NCI-H226 (cell line): Measurements from ENCODE around the gene TENM4.

Experiments
- DNase-seq: peaks from one replicate; pipeline ENCODE4 v3.0.0-alpha.2; 2015

TENM4 gene

DNA sequence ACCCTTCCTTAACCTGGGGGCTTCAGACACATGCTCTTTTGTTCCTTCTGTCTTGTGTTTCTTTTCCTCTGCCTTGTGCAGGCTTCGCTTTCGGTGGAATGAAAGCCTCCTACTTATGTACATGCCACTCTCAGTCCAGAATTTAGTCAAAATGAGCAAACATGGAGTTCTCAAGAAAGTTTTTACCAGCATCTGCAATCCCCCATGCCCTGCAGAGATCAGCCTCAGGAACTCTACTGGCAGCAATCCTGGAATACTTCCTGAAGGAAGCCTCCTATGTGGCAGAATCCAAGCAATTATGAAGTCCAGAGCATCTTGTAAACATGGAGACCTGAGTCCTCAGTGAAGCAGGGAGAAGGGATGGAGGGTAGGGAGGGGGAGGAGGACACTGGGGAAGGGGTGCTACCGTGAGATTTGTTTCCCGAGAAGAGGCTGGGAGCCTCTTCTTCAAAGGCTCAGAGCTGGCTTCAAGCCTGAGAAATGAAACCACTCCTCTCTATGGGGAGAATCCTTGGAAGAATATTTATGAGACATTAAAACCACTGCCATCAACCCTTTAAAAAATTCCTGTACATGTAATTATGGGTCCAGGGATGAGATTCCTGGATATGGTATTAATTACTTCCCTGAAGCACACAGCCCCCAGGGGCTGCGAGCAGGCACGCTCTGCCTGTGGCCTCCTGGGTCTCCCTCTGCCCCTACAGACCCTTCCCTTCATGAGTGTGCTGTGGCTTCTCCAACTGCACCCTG lies 58.4 kb downstream of the TENM4 start:
- DNase-seq = no peak

DNA sequence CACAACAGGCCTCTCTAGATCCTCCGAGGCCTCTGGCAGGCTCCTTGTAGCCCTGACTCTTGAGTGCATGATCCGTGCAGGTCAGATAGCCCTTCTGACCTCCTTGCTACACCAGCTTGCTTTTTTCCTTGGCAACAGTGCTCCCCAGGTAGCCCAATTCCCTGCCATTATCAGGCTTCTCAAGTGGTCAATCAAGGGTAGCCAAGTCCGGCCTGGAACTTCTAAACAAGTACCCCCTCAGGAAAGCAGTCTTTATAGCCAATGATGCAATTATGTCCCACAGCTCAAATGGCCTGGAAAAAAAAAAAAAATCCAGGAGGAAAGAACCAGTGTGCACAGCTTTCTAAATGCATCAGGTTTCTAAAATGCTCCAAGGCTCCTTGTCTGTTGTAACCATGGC lies 59.8 kb downstream of the TENM4 start:
- no peak for DNase-seq

DNA sequence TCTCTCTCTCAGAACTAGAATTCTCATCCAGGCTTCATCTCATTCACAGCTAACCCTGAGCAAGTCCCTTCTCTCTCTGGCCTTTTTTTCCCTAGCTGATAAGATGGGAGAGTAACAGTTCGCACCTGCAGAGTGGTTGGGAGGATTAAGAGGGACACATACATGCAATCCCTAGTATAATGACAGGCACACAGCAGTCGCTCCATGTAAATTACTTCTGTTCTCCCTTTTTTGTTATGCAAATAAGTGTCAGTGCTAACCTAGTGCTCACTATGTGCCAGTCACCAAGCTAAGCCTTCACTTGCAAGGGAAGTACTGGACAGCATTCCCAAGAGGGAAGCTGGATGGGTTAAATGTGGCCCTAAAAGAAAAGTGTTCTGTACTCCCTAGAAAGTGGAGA lies 63.4 kb downstream of the TENM4 start:
- DNase-seq = no peak

DNA sequence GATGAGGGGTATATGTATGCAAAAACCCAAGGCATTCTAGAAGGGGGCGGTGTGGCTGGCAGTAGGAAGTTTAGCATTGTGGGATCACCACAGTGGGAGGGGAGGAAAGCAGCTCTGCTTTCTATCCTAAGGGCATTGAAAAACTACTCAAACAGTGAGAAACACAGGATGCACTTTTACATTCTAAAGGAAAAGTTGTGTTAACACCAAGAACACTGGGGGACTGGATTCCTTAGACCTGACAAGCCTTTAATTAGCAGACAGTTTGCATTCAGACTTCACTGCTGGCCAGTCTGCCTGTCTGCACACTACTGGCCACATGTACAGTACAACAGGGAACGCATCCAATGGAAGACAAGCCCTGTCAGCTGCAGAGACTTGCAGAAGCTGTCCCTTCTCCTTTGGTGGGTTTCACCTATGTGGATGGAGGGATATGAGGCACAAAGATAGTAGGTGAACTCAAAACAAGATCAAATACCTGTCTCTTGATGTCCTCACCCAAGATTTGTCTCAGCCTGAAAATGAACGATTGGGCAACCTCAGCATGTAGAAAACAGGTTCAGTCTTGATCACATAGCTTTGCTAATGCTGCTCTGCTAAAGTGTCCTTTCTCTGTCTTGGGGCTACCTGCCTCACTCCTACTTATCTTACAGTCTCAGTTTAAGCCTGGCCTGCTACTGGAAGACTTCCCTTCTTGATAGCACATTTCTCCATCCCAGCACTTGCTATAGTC lies 64.8 kb downstream of the TENM4 start:
- no peak for DNase-seq

DNA sequence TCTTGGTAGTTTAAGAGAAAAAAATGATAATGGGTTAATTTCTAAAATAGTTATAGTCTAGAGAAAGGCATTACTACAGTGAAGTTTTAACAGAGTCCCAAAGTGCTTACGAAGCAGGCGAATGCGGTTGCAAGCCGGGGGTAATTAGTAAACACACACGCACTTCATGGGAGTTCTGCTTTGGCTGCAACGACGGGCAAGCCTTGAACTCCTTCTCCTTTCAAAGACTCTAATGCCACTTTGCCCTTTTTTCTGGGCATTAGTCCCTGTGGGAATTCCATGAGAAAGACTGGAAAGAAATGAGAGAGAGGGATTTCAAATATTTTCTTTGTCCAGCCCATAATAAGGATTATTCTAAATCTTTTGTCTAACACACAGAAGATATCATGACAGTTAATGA lies 66.1 kb downstream of the TENM4 start:
- DNase-seq = no peak

DNA sequence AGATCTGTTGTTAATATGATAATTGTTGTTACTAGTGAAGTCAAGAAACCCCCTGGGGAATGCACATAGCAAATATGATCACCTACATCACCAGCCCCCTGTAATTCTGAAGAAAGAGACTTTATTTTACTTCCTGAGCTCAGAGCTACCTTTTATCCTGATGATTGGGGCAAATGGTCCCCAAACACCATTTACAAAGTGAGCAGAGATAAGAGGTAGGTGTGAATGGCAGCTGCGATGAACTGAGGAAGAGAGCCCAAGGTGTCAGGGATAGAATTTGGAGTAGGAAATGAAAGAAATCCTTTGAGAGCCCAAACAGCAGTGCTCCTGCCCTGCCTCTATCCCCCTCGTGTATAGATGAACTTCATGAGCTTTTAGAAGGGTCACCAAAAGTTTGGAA lies 69.1 kb downstream of the TENM4 start:
- DNase-seq = no peak

DNA sequence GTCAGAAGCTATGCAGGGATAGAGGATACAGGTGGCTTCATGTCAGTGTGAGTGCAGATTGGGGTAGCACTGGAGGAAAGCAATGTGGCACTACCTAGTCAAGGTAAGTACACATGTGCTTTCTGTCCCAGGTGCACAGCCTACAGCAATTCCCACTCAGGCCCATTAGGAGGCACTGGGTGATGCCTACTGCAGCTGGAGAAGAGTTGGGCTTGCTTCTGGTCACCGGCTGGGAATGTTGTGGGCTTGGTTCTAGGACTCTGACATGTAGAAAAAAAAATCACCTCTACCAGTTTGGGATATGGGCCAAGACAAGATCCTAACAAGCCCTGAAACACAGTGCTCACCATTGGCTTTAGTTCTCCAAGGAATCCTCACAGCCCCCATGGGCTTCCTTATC lies 69.7 kb downstream of the TENM4 start:
- DNase-seq = no peak

DNA sequence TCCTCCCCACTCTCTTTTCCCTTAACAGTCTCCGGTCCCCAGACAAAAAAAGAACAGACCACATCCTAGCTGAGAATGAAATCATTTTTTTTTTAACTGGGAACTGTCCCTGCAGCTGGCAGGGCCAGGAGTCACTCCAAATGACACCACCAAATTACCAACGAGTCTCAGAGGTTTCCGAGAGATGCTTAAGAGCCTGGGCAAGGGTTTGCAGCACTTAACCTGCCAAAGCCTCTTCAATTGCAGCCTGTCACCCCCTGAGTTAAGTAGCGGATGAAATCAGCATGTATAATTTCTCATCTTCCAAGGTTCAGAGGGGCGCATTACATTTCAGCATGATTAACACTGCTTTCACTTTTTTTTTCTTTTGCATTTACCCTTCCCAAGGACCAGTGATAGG lies 71.8 kb downstream of the TENM4 start:
- DNase-seq = no peak

DNA sequence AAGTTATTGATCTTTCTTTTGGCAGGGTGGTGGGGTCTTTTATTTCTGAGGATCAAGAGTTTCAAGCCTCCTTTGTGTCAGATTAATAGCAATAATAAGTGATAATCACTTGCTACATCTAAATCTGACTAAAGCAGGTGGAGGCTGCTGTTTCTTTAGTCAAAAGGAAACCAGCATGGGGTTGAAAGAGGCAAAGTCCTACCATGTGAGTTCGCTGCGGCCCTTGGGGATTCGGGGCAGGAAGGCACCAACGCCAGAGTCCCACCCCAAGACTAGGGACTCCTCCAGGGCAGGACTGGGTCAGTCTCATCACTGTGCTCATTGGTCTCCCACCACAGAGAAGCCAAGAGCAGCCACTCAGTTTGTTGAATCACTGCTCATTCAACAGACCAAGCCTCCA lies 73.0 kb downstream of the TENM4 start:
- DNase-seq = no peak

DNA sequence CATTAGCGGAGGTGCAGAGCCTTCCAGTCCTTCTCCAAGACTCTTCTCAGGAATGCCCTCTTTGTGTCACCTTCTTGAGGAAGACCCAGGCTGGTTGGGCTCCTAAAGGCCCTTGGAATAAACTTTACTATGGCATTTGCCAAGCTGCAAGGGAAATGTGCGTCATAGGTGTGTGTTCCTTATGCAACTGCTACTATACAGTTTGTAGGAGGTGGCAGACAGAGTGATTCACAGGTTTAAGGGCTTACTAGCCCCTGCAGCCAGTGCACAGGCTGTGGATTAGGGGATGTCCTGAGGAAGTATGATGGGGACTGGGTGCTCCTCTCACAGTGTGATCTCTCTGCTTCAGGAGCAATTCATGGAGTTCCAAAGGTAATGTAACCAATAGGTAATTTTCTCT lies 74.6 kb downstream of the TENM4 start:
- no peak for DNase-seq

DNA sequence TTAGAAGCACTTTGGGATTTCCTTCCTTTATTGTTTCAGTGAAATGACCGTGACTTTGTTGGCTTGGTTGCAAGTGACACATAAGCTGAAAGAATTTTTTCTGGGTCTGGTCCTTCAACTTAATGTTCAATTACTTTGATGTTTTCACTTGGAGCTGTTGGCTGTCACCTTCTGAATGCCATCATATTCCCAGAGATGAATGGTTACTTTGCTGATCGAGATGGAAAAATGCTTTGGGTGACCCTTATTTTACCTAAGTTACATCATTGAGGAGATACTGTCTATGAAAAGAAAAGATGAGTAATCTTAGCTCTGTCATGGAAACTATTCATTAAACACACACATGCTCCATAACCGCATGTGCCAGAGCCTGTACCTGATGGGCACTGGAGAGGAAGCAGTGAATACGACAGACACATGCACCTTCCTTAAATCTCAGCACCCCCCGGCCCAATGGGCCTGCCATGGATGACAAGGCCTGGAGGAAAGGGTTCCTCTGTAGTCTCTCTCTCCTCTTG lies 76.9 kb downstream of the TENM4 start:
- no peak for DNase-seq

DNA sequence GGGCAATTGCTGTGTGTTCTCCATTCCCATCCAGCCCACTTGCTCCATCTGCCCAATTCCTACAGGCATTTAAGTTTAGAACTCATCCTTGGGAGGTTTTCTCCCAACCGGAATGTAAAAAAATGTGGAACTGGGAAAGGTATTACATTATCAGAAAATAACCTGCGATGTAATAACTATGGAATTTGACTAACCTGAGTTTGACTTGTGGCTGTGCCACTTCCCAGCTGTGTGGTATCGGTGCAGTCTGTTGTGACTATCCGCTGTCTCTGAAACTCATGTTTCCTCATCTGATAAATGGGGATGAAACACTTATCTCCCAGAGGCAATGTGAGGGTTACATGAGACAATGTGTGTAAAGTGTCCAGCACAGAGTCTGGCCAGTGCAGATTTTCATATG lies 77.6 kb downstream of the TENM4 start:
- DNase-seq = peak; percentile 24

DNA sequence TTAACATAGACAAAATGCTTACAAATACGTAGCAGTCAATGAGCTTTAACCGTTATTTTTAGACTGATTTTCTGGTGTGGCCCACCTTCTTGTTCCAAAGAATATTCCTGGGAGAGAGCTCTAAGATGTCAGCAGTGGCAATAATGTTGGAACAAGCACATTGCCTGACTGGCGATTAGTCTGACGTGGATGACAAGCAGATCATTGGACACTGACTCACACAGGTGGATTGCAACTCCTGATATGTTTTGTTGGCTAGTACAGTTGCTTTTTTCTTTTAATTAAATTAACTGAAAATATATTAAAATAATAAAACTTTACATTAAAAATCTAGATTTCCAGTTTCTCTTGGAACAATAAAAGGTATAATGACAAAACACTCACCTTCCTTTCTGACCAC lies 78.0 kb downstream of the TENM4 start:
- DNase-seq = no peak

DNA sequence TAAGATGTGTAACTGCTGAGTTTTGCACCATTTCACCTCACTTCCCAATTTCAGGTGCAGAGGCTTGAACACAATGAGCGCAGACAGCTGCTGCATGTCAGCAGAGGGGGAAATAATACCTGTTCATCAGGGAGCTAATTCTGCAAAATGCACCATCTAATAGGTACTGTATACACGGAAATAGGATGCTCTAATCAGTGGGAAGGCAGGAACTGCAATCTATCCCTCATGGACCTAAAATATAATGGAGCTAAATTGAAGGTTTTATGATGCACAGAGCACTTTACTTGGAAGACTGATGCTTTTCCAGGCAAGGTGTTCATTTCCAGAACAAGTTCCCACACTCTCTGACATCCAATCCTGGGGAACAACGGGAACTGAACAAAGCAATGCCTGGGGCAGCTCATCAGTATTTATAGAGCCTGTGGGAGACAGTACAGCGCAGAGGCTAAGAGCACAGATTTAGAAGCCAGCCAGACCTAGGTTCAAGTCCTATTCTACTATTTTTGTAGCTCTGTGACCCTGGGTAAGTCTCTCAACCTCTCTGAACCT lies 78.5 kb downstream of the TENM4 start:
- DNase-seq = no peak

DNA sequence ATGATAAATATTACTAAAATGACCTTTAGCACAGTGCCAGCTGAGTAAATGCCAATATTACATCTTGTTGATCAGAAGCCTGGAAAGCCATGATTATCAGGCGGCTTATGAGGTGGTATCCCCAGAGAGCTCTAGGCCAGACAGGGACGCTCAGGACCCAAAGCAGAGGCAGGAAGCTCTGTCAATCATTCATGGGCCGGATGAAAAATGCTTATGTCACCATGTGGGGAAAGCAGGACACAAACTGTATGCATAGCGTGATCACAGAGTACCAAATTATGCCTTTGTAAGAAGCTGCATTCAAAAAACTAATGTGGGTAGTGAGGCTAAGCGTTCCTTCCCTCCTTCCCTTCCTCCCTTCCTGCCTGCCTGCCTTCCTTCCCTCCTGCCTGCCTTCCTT lies 82.6 kb downstream of the TENM4 start:
- no peak for DNase-seq

DNA sequence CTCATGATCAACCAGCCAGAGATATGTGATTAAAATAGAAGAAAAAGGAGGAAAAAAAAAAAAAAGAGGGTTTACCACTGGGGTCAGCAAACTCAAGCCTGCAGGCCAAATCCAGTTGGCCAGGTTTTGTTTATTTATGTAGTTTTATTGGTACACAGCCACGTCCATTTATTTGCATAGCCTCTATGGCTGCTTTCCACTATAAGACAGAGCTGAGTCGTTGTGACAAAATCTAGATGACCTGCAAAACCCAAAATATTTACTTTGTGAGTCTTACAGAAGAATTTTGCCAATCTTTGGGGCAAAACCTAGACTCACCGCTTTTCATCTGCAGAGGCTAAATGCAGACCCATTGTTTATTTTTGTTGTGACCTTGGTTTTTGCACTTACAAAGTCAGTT lies 87.1 kb downstream of the TENM4 start:
- no peak for DNase-seq

DNA sequence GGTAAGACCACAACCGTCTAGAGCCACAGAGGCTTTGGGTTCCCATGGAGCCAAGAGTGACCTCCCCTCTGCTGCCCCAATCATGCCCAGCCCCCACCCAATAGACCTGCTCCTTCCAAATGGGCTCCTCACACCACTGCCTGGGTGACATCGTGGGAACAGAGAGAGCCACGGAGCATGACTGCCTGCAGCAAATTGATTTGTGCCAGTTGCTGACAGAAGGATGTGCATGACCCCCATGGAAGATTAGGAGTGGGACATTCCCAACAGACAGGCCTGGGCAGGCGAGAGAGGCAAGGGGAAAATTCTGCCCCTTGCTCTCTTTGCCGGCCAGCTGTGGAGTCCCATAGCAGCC lies 88.5 kb downstream of the TENM4 start:
- DNase-seq = no peak

DNA sequence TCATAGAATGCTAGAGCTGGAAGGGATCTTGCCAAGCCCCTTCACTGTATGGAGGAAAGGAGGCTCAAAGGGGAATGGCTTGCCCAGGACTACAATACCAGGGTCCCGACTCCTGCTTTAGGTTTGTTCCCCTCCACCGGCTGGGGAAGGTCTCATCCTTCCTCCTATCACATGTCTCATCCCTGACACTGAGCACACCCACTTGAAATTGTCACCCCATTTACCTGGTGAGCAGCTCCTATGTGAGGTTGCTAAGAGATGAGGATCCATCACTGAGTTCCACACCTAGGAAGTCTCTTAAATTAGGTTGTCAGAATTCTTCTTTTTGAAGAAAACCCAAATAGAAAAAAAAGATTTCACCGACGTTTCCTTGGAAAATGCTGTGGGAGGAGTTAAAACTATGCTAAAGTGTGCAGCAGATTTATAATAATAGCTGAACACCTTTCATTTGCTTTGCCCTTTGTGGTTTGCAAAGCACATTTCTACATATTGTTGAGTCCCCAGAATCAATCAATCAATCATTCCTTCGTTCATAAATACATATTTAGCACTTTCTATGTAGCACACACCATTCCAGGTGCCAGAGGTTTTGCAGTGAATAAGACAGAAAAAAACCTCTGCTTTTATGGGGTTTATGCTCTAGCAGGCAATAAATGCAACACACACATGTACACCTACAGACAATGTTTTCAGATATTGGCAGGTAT lies 91.7 kb downstream of the TENM4 start:
- no peak for DNase-seq

DNA sequence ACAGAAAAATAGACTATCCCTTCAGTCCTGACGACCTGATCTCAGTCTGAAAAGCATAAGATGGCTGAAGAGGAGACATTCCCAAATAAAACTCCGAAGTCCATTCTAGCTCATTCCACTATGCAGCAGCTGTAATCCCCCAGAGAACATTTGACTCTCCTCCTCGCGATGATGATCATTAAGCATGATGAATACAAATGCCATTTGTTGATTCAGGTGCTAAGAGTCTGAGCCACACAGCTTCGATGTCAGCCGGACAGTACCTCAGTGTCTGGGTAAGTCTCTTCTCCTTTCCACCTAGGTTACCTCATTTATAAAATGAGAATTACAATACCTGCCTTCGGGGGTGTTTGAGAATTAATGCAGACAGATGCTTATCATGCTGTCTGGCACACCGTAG lies 94.8 kb downstream of the TENM4 start:
- DNase-seq = no peak

DNA sequence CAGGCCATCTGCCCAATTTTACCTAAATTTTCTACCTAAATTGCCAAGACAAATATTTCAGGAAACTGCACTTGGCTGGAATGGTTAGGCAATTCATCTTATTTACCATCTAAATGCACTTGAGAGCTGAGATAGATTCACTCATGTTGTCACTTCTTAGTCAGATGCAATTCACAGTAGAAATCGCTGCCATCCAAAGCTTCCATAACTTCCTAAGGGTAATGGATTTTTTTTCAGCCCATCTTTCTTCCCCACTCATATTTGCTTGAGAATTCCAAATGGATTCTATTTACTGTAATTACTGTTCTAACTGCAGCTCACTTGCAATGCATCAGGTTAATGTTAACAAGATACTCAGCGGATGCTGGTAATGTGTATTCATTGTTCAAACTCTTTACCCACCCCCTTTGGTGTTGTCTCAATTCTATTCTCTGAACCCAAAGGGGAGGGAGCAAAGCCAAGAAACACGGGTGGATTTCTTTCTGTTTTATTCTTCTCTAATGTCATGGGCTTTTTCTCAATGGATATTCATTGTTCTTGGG lies 96.0 kb downstream of the TENM4 start:
- no peak for DNase-seq

DNA sequence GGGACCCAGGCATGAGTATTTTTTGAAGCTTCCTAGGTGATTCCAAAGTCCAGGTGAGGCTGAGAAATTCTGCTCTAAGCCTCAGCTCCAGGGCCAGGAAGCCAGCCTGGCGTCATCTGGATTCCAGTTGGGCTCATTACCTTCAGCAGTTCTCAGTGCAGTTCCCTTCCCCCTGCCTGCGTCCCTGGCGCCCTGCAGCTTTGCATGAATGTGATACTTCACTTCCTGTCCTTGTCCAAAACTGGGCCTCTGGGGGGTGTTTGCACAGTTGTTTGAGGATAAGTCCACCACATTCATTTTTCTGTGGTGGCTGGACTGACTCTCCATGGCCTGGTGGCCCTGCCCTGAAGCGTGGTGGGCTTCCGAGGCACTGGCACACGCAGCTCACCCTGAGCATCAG lies 98.1 kb downstream of the TENM4 start:
- DNase-seq = no peak

DNA sequence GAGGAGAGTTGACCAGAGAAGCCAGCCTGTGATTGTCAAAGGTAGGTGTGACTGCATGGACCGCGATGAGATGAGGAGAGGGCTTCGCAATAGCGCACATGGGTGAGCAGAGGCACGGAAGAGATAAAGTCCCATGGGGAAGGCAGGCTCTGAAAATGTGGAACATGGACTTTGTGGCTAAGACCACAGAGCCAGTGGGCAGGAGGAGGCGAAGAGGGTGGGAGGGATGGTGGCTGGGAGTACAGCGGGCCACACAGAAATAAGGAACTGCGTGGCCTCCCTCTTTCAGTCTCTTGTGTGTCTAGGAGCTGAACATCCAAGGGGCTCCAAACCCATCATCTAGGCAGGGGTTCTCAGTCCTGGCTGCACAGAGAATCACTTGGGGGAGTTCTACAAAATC lies 98.6 kb downstream of the TENM4 start:
- DNase-seq = no peak

DNA sequence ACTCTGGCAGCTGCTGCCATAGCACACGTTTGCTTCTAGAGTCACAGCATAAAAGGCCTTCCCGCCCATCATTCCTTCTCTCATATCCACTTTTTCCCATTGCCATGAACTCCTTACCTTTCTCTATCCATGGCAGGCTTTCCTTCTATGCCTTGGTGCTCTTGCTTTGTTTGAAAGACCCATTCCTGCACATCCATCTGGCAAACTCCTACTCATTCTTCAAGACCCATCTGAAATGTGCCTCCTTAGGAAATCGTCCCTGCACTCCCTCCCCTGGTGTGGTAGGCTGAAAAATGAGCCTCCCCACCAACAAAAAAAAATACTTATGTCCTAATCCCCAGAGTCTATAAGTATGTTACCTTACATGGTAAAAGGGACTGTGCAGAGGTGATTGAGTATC lies 100.3 kb downstream of the TENM4 start:
- DNase-seq = no peak
